Lower leg skin (tissue), 3 donors: ENCODE results near the gene TRAP1.

Experiments
- POLR2A ChIP-seq, 2 donors: fragments of 450-650 bp; IDR thresholded peaks; one replicate each; pipeline ENCODE4 v1.6.1; 2016 to 2017; ENCODE audit warnings: antibody characterized with exemption in 2 of 2, mild to moderate bottlenecking in 1 of 2, moderate library complexity in 1 of 2
- TF ChIP-seq, protein P1 (sequence below), 3 donors: fragments of 450-650 bp; IDR thresholded peaks; one replicate each; pipeline ENCODE4 v1.5.1; 2016; ENCODE audit warnings: antibody characterized with exemption in 3 of 3, mild to moderate bottlenecking in 3 of 3, moderate library complexity in 2 of 3

DNA sequence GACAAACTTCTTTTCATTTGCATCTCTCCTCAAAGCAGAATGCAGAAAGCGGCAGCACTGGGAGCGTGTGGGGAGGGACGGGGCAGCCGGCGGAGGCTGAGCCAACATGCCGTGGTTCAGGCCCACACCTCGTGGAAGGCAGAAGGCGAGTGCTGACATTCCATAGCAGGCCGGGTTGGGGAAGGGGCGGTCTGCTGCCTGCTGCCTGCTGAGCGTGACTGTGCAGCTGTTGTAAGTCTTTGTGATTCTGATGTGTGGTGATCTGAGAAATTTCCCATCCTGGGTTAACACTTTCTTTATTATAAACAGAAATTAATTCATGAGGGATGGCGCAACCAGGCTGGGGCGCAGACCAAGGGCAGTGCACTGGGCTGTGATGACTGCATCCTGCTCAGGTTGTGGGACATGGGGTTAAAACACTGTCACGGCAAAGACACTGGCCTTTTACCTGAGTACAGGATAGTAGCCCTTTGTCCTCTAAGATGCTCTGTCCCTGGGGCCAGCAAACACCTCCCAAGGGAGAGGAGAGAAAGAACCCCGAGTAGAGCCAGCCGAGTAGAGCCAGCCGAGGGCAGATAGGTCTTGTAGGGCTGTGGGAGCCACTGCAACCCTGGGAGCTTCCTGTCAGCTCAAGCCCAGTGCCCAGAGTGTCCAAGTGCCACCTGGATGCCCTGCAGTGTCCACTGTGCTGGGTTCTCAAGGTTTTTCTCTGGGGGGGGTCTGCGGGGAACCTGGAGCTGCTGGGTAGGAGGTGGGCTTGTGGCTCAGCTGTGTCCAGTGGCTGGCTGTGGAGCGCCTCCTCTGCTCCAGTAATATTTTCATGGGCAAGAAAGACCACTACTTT is 71.6 kb downstream of the TRAP1 start:
- TF ChIP-seq, protein P1, sequence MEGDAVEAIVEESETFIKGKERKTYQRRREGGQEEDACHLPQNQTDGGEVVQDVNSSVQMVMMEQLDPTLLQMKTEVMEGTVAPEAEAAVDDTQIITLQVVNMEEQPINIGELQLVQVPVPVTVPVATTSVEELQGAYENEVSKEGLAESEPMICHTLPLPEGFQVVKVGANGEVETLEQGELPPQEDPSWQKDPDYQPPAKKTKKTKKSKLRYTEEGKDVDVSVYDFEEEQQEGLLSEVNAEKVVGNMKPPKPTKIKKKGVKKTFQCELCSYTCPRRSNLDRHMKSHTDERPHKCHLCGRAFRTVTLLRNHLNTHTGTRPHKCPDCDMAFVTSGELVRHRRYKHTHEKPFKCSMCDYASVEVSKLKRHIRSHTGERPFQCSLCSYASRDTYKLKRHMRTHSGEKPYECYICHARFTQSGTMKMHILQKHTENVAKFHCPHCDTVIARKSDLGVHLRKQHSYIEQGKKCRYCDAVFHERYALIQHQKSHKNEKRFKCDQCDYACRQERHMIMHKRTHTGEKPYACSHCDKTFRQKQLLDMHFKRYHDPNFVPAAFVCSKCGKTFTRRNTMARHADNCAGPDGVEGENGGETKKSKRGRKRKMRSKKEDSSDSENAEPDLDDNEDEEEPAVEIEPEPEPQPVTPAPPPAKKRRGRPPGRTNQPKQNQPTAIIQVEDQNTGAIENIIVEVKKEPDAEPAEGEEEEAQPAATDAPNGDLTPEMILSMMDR (IDR thresholded peaks at IDR 0.05) = no peak
- no peak for TF ChIP-seq POLR2A (IDR thresholded peaks at IDR 0.05)
